ENCODE results near the gene UBE2E3.

The UBE2E3 gene

DNA sequence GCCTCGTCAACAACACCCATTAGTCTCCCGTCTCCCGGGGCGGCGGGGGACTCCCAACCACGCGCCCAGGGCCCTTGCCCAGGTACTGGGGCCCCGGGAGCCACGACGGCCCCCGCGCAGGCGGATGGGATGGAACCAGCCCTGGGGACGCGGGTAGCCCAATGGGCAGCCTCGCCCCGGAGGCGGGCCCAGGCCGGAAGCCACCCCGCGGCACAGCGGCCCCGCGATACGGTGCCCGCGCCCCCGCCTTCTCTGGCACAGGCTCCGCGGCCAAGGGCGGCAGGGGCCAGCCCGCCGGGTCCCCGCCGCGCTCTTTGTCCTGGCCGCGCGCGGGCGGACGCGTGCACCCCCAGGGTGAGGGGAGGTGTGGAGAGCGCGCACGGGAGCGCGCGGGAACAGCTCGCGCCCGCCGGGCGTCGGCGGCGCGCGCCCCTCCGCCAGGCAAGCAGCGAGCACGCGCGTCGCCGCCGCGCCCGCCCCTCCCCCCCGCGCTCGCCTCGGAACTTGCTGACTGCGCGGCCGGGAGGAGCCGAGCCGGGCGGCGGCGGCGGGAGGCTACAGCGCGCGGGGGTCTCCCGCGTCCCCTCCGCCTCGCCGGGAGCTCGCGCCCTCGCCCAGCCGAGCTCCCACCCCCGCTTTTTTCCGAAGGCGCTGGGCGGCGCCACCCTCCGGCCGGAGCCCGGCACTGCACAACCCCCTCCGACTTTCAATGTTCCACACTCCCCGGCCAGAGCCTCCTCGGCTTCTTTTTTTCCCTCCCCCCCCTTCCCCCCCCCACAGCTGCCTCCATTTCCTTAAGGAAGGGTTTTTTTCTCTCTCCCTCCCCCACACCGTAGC is at the start of gene UBE2E3:
TSS of gene UBE2E3 (plus strand) at position 500 of the 837 bp plus-strand sequence. CDS start 1,438 bp downstream, outside the sequence.
- peak; percentile 58 to 71 for DNase-seq (ENCODE audit: low read depth in 2 of 2)

GRCh38 chr2:180931841-180932240 is 48.6 kb upstream of the UBE2E3 start:
- no peak for DNase-seq (ENCODE audit: low read depth in 2 of 2)

DNA sequence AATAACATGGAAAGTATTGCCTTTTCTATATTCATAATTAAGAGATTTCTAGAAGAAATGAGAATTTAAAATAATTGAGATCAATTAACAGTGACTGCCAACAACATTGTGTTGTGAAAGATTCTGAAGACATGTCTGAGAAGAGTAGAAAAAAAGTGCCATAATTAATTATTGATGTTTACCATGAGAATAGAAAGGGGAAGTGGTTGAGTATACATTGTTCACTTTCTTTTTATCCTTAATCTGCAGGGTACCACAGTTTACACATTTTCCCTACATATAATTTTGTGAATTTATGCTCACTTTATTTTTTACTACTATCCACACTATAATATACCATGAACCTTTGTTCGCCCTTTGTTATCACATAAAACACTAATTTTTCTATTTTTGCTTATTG is 47.1 kb upstream of the UBE2E3 start:
- DNase-seq (ENCODE audit: low read depth in 2 of 2), result no peak

DNA sequence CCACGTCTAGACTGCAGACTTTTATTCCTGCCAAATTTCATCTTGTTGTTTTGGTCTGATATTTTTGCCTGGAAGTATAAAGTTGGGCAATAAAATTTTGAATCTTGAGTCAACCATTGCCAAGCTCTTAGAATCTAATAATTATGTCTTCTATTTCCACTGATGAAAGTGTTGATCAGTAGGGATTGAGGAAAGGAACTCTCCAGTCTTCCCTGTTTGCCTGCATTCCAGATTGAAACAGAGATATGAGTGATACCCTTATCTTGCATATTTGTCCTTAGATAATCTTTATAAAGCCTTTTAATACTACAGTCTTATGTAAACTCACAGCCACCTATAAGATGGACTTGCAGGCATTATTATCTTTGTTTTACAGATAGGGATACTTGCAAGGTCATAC is 45.5 kb upstream of the UBE2E3 start:
- no peak for DNase-seq (ENCODE audit: low read depth in 2 of 2)

- peak in 1 of 2 donors; percentile 5 for DNase-seq (ENCODE audit: low read depth in 2 of 2)
These were observed 42.9 kb upstream of the UBE2E3 start for GRCh38 chr2:180937480-180937879.

- no peak for DNase-seq (ENCODE audit: low read depth in 2 of 2)
These were observed 42.0 kb upstream of the UBE2E3 start for GRCh38 chr2:180938451-180938850.

DNA sequence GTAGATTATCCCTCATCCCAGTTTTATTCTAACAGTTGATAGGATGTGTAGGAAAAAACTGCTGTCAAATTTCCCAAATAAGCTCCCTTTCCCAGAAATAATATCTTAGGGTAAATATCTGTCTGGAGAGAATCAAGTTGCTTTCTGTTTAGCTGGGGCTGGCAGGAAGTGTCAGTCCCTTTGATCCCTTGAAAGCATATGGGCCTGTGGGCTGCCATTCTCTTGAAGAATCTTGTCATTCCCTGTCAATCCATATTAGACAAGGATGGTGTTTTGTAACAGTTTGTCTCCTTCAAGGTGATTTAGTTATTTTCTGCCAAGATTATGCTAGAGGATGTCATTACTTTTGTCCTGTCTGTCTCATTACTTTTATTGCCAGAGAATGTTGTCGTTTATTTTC is 37.1 kb upstream of the UBE2E3 start:
- no peak for DNase-seq (ENCODE audit: low read depth in 2 of 2)

GRCh38 chr2:180944372-180944771 is 36.0 kb upstream of the UBE2E3 start:
- no peak for DNase-seq (ENCODE audit: low read depth in 2 of 2)

DNA sequence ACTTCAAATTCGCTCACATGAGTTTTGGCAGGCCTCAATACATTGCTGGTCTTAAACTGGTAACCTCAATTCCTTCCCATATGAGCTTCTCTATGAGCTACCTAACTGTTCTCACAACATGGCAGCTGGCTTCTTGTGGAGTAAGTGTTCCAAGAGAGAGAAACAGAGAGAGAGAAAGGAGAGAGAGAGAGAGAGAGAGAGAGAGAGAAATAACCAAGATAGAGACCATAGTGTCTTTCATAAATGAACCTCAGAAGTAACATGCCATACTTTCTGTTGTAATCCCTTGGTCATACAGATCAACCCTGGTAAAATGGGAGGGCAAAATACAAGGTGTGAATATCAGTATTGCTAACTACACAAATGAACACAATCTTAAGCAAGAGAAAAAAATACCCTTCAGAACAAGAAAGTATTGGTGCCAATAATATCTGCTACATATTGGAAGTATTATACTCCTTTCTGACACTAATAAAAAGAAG is 33.2 kb upstream of the UBE2E3 start:
- no peak for DNase-seq (ENCODE audit: low read depth in 2 of 2)

GRCh38 chr2:180949896-180950295 is 30.5 kb upstream of the UBE2E3 start:
- DNase-seq (ENCODE audit: low read depth in 2 of 2), result no peak

DNA sequence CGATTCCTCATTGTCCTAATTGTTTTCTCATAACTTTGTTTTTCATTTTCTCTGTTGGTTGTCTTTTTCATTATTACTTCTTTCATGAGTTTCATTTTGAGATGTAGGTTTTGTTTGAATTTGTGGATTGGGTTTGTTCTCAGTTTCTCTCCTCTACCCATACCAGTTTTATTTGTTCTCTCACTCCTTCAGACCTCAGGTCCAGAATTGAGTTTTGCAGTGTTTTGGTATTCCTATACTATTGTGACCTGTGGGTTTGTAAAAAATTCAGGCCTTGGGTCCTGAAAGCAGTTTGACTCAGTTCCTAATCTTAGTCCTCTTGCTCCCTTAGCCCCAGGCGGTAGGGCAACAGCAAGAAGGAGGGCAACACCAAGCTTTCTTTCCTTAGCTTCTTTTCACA is 28.3 kb upstream of the UBE2E3 start:
- no peak for DNase-seq (ENCODE audit: low read depth in 2 of 2)

GRCh38 chr2:180952731-180953336 is 27.6 kb upstream of the UBE2E3 start:
- DNase-seq (ENCODE audit: low read depth in 2 of 2), result no peak

- DNase-seq (ENCODE audit: low read depth in 2 of 2), result no peak
These were observed 26.9 kb upstream of the UBE2E3 start for GRCh38 chr2:180953550-180953949.

DNA sequence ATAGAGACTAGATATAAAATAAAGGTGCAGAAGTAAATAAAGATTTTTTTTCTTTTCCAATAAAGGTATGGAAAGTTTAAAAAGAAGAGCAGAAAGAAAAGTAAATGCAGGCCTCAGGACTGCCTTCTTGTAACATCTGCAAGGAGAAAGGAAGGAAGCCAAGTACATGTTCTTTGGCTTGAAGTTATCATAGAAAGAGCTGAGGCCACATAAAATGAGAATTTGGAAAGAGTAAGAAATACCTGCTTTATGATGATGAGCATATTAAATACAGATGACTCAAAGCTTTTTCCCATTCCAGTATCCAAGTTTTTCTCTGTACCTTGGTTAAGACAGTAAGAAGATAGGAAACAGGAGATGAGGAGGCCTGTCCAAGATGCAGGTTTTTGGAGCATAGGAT is 25.3 kb upstream of the UBE2E3 start:
- no peak for DNase-seq (ENCODE audit: low read depth in 2 of 2)

DNA sequence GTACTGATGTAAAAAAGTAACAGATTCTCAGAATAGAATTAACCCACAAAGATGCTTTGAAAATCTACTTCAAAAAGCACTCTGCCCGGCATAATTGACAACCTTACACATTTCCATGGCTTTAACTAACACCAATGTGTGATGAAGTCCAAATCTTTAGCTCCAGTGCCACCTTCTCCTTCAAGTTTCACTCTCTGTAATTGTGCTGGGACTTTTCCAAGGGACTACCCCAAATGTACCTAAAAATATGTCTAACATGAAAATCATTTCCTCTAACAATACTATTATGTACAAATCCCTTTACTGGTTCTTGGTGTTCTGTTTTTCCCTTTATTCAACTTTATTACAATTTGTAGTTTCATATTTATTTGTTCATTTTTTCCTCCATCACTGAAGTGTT is 20.6 kb upstream of the UBE2E3 start:
- DNase-seq (ENCODE audit: low read depth in 2 of 2), result no peak

DNA sequence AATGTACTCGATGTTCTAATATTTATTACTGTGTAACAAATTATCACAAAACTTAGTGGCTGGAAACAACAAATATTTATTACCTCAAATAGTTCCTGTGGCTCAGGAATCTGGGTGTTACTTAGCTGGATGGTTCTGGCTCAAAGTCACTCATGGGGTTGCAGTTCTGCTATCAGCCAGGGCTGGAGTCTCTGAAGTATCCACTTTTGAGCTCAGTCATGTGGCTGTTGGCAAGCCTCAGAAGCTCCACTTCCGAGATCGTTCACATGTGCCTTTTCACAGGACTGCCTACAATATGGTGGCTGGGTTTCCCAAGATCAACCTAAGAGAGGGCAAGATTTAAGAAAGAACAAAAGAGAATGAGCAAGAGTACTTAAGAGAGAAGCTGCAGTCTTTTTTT is 19.4 kb upstream of the UBE2E3 start:
- no peak for DNase-seq (ENCODE audit: low read depth in 2 of 2)

DNA sequence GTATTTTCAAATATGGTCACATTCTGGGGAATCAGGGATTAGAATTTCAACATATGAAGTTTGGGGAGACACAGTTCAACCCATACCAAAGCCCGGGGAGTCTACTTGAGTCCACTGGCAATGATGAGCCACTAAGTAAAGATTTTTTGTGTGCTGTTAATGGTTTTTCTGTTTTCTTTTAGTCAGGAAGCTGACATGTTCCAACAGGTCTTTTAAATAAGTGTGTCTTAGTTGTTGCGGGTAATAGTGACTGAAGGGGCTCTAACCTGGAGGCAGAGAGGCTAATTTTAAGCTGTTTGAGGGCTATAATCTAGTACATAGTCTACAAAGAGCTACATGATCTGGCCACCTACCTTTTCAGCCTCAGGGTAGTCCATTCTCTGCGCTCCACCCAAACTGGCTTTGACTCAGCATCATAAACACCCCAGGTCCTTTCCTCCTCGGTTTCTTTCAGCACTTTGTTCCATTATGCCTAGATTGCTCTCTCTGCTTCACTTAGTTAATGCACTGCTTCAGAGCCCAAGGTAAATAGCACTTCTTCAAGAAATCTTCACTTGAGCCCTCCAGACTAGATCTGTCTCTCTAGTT is 17.6 kb upstream of the UBE2E3 start:
- no peak for DNase-seq (ENCODE audit: low read depth in 2 of 2)

DNA sequence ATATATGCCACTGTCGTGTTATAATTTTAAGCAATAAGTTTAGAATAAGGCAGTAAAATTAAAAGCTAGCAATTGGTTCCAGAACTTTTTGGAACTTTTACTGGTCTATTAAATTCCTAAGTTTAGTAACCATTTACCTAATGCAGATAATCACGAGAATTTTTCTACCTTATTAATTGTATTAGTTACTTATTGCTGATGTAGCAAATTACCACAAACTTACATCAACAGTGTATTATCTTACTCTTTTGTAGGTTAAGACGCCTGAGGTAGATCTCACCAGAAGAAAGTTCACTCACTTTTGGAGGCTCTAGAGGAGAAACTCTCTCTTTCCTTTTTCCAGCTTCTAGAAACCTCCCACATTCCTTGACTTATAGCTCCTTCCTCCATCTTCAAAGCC is 14.0 kb upstream of the UBE2E3 start:
- DNase-seq (ENCODE audit: low read depth in 2 of 2), result no peak

DNA sequence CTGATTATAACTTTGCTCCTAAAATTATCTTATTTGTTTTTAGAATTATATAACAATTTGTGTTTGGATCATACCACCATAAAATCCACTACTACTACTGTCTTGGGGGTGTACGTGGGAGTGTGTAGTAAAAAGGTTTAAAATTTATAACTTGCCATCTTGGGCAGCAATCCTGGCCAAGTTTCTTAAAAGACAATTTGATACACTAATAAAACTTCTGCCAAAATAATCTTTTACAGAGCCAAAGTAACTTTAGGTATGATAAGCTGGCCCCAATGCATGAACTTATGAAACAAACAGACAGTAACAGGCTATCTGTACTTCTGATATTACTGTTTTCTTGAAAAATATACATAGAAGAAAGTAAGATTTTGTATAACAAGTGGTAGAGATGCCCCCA is 11.3 kb upstream of the UBE2E3 start:
- DNase-seq (ENCODE audit: low read depth in 2 of 2), result no peak

GRCh38 chr2:180970016-180970415 is 10.4 kb upstream of the UBE2E3 start:
- no peak for DNase-seq (ENCODE audit: low read depth in 2 of 2)

DNA sequence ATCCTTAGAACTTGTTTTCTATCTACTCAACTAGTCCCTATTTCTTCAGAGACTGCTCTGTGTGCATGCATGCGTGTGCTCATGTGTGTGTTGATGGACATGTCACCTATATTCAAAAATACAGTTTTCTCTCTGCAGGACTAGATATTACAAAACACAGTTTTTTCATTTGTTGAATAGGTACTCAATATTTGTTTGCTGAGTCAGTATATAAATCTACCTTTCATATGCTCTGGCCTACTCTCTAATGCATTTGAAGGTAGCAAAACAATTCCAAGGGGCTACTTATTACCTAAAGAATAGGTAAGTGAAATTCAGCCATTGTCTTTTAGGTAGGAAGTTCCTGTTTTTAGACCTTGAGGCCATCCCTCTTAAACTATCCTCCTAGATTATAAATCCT is 8.6 kb upstream of the UBE2E3 start:
- no peak for DNase-seq (ENCODE audit: low read depth in 2 of 2)

DNA sequence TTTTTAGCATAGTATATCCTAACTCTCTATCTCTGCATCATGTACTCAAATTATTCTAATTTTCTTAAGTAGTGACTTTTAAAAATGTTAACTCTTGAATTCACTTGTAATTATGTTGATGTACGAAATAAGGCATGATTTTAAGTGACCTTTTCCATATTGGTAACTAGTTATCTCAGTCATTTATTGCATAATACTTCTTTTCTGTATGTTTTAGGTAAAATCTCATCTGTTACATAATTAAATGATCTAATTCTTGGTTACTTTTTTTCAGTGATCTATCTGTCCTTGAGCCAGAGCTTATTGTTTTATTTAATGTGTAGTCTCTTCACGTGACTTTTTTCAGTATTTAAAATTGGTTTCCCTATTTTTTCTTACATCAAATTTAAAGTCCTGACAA is 4.8 kb upstream of the UBE2E3 start:
- no peak for DNase-seq (ENCODE audit: low read depth in 2 of 2)

Data from stimulated activated CD8-positive, alpha-beta memory T cell treated with anti-CD3 and anti-CD28 coated beads, Interleukin-7, amount 100 ng/mL, for 4 hours (primary cell).